GM23338 (cell line): ENCODE measurements around the gene GALR2. TPM values are rescaled to one million over a fixed set of nuclear protein-coding genes. Genes with fewer than 3 reads are reported as not detected.

ENCODE experiments used
- ATAC-seq: fragments of 200-7000 bp; cut with Tn5 transposase; 3 replicates; pipeline ENCODE4 v1.9.1; 2020
- DNase-seq: peaks from one replicate; pipeline ENCODE4 v3.0.0-alpha.2; 2015; ENCODE audit warnings: low spot score
- H2AFZ ChIP-seq: fragments of 200-600 bp; sonication (generic); 2 replicates; pipeline ENCODE4 v1.8.0; 2016; ENCODE audit warnings: antibody characterized with exemption, mild to moderate bottlenecking, moderate library complexity
- H3F3A ChIP-seq: fragments of 200-600 bp; sonication (generic); replicated peaks from 2 replicates; pipeline ENCODE4 v1.8.0; 2017; ENCODE audit warnings: antibody characterized with exemption, mixed run types, low read depth
- H3K27ac ChIP-seq: fragments of 200-600 bp; sonication (generic); 2 replicates; pipeline ENCODE4 v1.6.1; 2016; ENCODE audit warnings: low read depth
- H3K27me3 ChIP-seq: fragments of 200-600 bp; sonication (generic); 2 replicates; pipeline ENCODE4 v1.8.0; 2016; ENCODE audit warnings: mild to moderate bottlenecking, mixed run types, moderate library complexity; ENCODE audit not compliant: insufficient read depth
- H3K36me3 ChIP-seq: fragments of 200-600 bp; sonication (generic); 2 replicates; pipeline ENCODE4 v1.8.0; 2016; ENCODE audit warnings: mild to moderate bottlenecking; ENCODE audit not compliant: insufficient read depth
- H3K4me1 ChIP-seq: fragments of 200-600 bp; sonication (generic); 2 replicates; pipeline ENCODE4 v1.8.0; 2016; ENCODE audit warnings: mild to moderate bottlenecking, moderate library complexity; ENCODE audit not compliant: insufficient read depth
- H3K4me2 ChIP-seq: fragments of 200-600 bp; sonication (generic); 2 replicates; pipeline ENCODE4 v1.7.1; 2017; ENCODE audit warnings: mixed run types
- H3K4me3 ChIP-seq: fragments of 200-600 bp; sonication (generic); 2 replicates; pipeline ENCODE4 v1.6.1; 2016; ENCODE audit warnings: mixed run types
- H3K79me2 ChIP-seq: fragments of 200-600 bp; sonication (generic); replicated peaks from 2 replicates; pipeline ENCODE4 v1.8.0; 2017; ENCODE audit warnings: mild to moderate bottlenecking; ENCODE audit not compliant: insufficient read depth
- H3K9me2 ChIP-seq: fragments of 200-600 bp; sonication (generic); 2 replicates; pipeline ENCODE4 v1.8.0; 2017; ENCODE audit not compliant: insufficient read depth
- H4K20me1 ChIP-seq: fragments of 200-600 bp; sonication (generic); replicated peaks from 2 replicates; pipeline ENCODE4 v1.8.0; 2017; ENCODE audit warnings: mild to moderate bottlenecking; ENCODE audit not compliant: insufficient read depth
- H3K27ac Mint-ChIP-seq: 2 replicates; pipeline ENCODE4 v1.8.0; 2020; ENCODE audit warnings: inconsistent platforms, mild to moderate bottlenecking, moderate library complexity, mixed read lengths
- H3K27me3 Mint-ChIP-seq: 3 replicates; pipeline ENCODE4 v1.8.0; 2022; ENCODE audit warnings: low read depth, mild to moderate bottlenecking, moderate library complexity, mixed read lengths, inconsistent platforms; ENCODE audit not compliant: insufficient read depth, poor library complexity
- H3K36me3 Mint-ChIP-seq: 3 replicates; pipeline ENCODE4 v1.8.0; 2021; ENCODE audit warnings: low read depth, mild to moderate bottlenecking, inconsistent platforms, moderate library complexity, mixed read lengths
- H3K4me1 Mint-ChIP-seq: 3 replicates; pipeline ENCODE4 v1.8.0; 2020; ENCODE audit warnings: mild to moderate bottlenecking, inconsistent platforms, mixed read lengths
- H3K4me3 Mint-ChIP-seq: 3 replicates; pipeline ENCODE4 v1.8.0; 2021; ENCODE audit warnings: moderate library complexity, mild to moderate bottlenecking, inconsistent platforms, mixed read lengths
- H3K9me3 Mint-ChIP-seq: 3 replicates; pipeline ENCODE4 v1.8.0; 2020; ENCODE audit warnings: moderate library complexity, mild to moderate bottlenecking, inconsistent platforms, mixed read lengths
- CREB1 ChIP-seq: fragments of 250-450 bp; sonication (Bioruptor Pico); IDR thresholded peaks from 2 replicates; pipeline ENCODE4 v1.5.0; 2020; ENCODE audit warnings: low read depth, mild to moderate bottlenecking, moderate library complexity
- EZH2 ChIP-seq: fragments of 200-600 bp; sonication (generic); IDR thresholded peaks from one replicate; pipeline ENCODE4 v1.8.0; 2017; ENCODE audit warnings: antibody characterized with exemption, mild to moderate bottlenecking, low read depth; ENCODE audit not compliant: unreplicated experiment
- STAT1 ChIP-seq: IDR thresholded peaks from one replicate; pipeline ENCODE4 v1.6.1; 2016; ENCODE audit warnings: antibody characterized with exemption; ENCODE audit not compliant: unreplicated experiment
- ZNF114 ChIP-seq: fragments of 250-450 bp; sonication (Bioruptor Pico); IDR thresholded peaks from 2 replicates; pipeline ENCODE4 v1.5.0; 2020; ENCODE audit warnings: mild to moderate bottlenecking, moderate library complexity
- ZNF331 ChIP-seq: fragments of 250-450 bp; sonication (Bioruptor Pico); IDR thresholded peaks from 2 replicates; pipeline ENCODE4 v1.5.0; 2020; ENCODE audit warnings: low read depth, mild to moderate bottlenecking, moderate library complexity
- polyA plus RNA-seq: library from polyadenylated mRNA; unstranded; fragments of >200 nt; fragmentation: Nextera tagmentation; extraction: Ambion mirVana; gene quantifications from 2 replicates; pipeline ENCODE4 v1.2.1, GENCODE V29; 2016
- total RNA-seq: library from RNA; depleted of rRNA; stranded (reverse); fragments of >200 nt; shearing (Covaris generic); gene quantifications from 2 replicates; pipeline ENCODE4 v1.2.3, GENCODE V29; 2014
- TF ChIP-seq, protein P1 (sequence below), 2 experiments: fragments of 200-600 bp in 1 of 2; sonication (generic) in 1 of 2; conservative IDR thresholded peaks; 2 replicates each; pipeline versions ENCODE4 v1.5.1 to v1.6.1; 2016 to 2017; ENCODE audit warnings: antibody characterized with exemption in 2 of 2, low read depth in 2 of 2, mild to moderate bottlenecking in 2 of 2, moderate library complexity in 1 of 2

The GALR2 gene
- total and polyA plus RNA-seq, 2 experiments from 2014 or later, result 0.50 to 2.2 TPM

DNA sequence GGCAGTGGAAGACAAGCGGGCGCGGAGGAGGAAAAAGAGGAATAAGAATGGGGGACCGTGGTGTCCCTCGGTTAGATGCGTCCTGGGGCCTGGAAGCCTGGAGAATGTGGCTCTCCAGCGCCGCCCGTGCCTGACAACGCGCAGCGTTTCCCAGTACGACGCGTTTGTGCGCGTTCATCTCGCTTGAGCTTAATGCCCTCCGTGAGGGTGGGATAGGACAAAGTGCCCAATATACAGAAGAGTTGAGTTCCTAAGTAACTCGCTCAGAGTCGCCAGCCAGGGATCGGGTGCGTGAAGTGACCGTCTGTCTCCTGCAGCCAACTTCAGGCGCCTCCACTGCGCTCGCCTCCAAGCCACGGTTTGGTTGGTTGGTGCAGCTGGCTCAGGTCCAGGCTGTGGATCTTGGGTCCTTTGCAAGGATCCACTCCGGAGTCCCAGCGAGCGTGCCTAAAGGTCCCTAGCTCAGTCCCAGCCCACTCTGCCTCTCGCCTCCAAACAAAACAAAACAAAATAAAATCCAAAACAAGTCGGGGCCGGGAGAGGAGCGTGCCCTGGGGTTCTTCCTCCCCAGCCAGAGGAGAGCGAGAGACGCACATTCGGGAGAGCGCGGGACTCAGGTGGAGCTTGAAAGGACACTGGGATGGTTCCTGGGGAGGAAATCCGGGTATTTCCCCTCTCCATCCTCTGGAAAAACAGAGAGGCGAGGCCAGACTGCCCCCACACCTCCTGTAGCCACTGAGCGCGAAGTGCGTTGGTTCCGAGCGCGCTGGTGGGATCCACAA is 974 bp downstream of the GALR2 start:
- H3K4me2 ChIP-seq, result peak overlapping the region; percentile 93
- H3K4me3 Mint-ChIP-seq, result peak overlapping the region; percentile 76
- H3K79me2 ChIP-seq, result peaks cover 16% of the 10 kb centered on the region
- no peaks in the 10 kb centered on the region for H3K9me2 ChIP-seq
- 0 out of 2 replicates have a peak, but pooled peaks cover 13% of the 10 kb centered on the region for H4K20me1 ChIP-seq
- peaks cover 79% of the 10 kb centered on the region for H3K27me3 Mint-ChIP-seq
- no peak overlapping the region for H3K27ac ChIP-seq
- peaks cover 52% of the 10 kb centered on the region for H3K4me1 Mint-ChIP-seq
- TF ChIP-seq CREB1 (CRISPR knock-in tag), result no peak
- no peak for TF ChIP-seq ZNF114 (CRISPR knock-in tag)
- no peak for TF ChIP-seq STAT1
- TF ChIP-seq, protein P1, sequence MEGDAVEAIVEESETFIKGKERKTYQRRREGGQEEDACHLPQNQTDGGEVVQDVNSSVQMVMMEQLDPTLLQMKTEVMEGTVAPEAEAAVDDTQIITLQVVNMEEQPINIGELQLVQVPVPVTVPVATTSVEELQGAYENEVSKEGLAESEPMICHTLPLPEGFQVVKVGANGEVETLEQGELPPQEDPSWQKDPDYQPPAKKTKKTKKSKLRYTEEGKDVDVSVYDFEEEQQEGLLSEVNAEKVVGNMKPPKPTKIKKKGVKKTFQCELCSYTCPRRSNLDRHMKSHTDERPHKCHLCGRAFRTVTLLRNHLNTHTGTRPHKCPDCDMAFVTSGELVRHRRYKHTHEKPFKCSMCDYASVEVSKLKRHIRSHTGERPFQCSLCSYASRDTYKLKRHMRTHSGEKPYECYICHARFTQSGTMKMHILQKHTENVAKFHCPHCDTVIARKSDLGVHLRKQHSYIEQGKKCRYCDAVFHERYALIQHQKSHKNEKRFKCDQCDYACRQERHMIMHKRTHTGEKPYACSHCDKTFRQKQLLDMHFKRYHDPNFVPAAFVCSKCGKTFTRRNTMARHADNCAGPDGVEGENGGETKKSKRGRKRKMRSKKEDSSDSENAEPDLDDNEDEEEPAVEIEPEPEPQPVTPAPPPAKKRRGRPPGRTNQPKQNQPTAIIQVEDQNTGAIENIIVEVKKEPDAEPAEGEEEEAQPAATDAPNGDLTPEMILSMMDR (conservative IDR thresholded peaks at IDR 0.05; ENCODE audit: low read depth in 2 of 2), result peak; percentile 37 to 63
- TF ChIP-seq EZH2, result peak; percentile 45
- H3K9me3 Mint-ChIP-seq, result no peaks in the 10 kb centered on the region; the same call in 1 of the 3 replicates
- H3K36me3 ChIP-seq, result no peaks in the 10 kb centered on the region
- DNase-seq, result peak; percentile 85
- peaks cover 71% of the 10 kb centered on the region for H3K27me3 ChIP-seq
- H3K4me3 ChIP-seq, result peak overlapping the region; percentile 66
- peaks cover 28% of the 10 kb centered on the region for H3F3A ChIP-seq
- H3K4me1 ChIP-seq, result peaks cover 46% of the 10 kb centered on the region
- peak; percentile 19 for ATAC-seq
- H3K36me3 Mint-ChIP-seq, result no peaks in the 10 kb centered on the region; the same call in 2 of the 3 replicates
- H2AFZ ChIP-seq, result peak overlapping the region; percentile 98
- no peak overlapping the region for H3K27ac Mint-ChIP-seq

DNA sequence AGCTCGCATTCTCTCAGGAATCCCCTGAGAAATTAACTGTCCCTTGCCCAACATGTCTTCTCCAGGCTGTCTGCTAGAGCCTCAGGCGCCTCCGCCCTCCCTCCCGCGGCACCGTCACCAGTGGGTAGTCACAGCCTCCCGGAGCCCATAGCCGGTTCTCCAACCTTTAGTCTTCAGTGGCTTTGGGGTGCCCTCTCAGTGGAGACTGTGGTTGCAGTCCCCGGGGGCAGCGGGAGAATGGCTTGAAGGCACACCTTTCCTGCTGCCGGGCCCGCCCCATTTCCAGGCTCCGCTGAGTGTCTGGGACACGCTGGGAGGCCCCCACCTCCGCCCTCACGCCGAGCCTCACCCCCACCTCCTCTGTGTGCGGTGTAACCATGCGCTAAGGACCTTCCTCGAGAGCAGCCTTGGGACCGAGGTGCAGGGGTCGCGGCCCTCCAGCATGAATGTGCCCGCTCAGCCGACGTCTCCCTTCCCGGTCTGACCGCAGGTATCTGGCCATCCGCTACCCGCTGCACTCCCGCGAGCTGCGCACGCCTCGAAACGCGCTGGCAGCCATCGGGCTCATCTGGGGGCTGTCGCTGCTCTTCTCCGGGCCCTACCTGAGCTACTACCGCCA is 1.7 kb downstream of the GALR2 start:
- H3K36me3 Mint-ChIP-seq, result no peaks in the 10 kb centered on the region; the same call in 2 of the 3 replicates
- DNase-seq (peak; percentile 71), ATAC-seq (peak; percentile 1)
- peaks cover 85% of the 10 kb centered on the region for H3K27me3 Mint-ChIP-seq
- H3K9me3 Mint-ChIP-seq, result no peaks in the 10 kb centered on the region; the same call in 1 of the 3 replicates
- peaks cover 49% of the 10 kb centered on the region for H3K4me1 ChIP-seq
- H4K20me1 ChIP-seq, result 0 out of 2 replicates have a peak, but pooled peaks cover 13% of the 10 kb centered on the region
- H3K27me3 ChIP-seq, result peaks cover 71% of the 10 kb centered on the region
- H3K27ac Mint-ChIP-seq, result no peak overlapping the region
- H3K4me3 Mint-ChIP-seq, result peak overlapping the region; percentile 76
- H3K79me2 ChIP-seq, result peaks cover 9% of the 10 kb centered on the region
- H3K9me2 ChIP-seq, result no peaks in the 10 kb centered on the region
- peak overlapping the region; percentile 93 for H3K4me2 ChIP-seq
- H3K4me1 Mint-ChIP-seq, result peaks cover 53% of the 10 kb centered on the region
- peak overlapping the region; percentile 98 for H2AFZ ChIP-seq
- no peaks in the 10 kb centered on the region for H3K36me3 ChIP-seq
- no peak overlapping the region for H3K27ac ChIP-seq
- H3K4me3 ChIP-seq, result peak overlapping the region; percentile 66
- H3F3A ChIP-seq, result peaks cover 28% of the 10 kb centered on the region
- TF ChIP-seq EZH2 (peak; percentile 67), ZNF331 (CRISPR knock-in tag) (no peak)
